Central memory CD4-positive, alpha-beta T cell (primary cell): ENCODE data around the gene PRRT1B.

Experiments
- DNase-seq: peaks from one replicate; pipeline ENCODE4 v3.0.0; 2022

The PRRT1B gene

GRCh38 chr9:131582466-131583336 is 37.4 kb downstream of the PRRT1B start:
- DNase-seq = no peak

GRCh38 chr9:131583337-131583645 is 38.0 kb downstream of the PRRT1B start:
- no peak for DNase-seq

GRCh38 chr9:131583836-131584555 is 38.7 kb downstream of the PRRT1B start:
- no peak for DNase-seq

- no peak for DNase-seq
Measured at GRCh38 chr9:131584858-131585257, 39.5 kb downstream of the PRRT1B start.

- DNase-seq = peak; percentile 62
Measured at GRCh38 chr9:131585375-131585774, 40.1 kb downstream of the PRRT1B start.

GRCh38 chr9:131587331-131587730 is 42.0 kb downstream of the PRRT1B start:
- DNase-seq = no peak

GRCh38 chr9:131587906-131588305 is 42.6 kb downstream of the PRRT1B start:
- no peak for DNase-seq

- no peak for DNase-seq
Measured at GRCh38 chr9:131588396-131588795, 43.1 kb downstream of the PRRT1B start.

- DNase-seq = no peak
Measured at GRCh38 chr9:131589124-131589711, 43.9 kb downstream of the PRRT1B start.

- no peak for DNase-seq
Measured at GRCh38 chr9:131589993-131590392, 44.7 kb downstream of the PRRT1B start.

GRCh38 chr9:131590449-131590848 is 45.1 kb downstream of the PRRT1B start:
- DNase-seq = no peak

GRCh38 chr9:131590907-131591844 is 45.9 kb downstream of the PRRT1B start:
- peak; percentile 61 for DNase-seq

GRCh38 chr9:131591845-131592208 is 46.5 kb downstream of the PRRT1B start:
- DNase-seq = no peak

- no peak for DNase-seq
Measured at GRCh38 chr9:131593091-131593820, 47.9 kb downstream of the PRRT1B start.

GRCh38 chr9:131593936-131594665 is 48.8 kb downstream of the PRRT1B start:
- no peak for DNase-seq

GRCh38 chr9:131594906-131595665 is 49.8 kb downstream of the PRRT1B start:
- no peak for DNase-seq

- DNase-seq = no peak
Measured at GRCh38 chr9:131595696-131596429, 50.5 kb downstream of the PRRT1B start.

GRCh38 chr9:131596430-131596743 is 51.1 kb downstream of the PRRT1B start:
- DNase-seq = no peak

- no peak for DNase-seq
Measured at GRCh38 chr9:131597246-131597645, 51.9 kb downstream of the PRRT1B start.

GRCh38 chr9:131598121-131598520 is 52.8 kb downstream of the PRRT1B start:
- DNase-seq = no peak
